Neutrophil (primary cell): ENCODE measurements around the gene TCHHL1.
A peak's percentile ranks its signal among the peaks of the same experiment; 100 is the strongest.

Source experiments
- H3K27ac ChIP-seq: fragments of 200-600 bp; sonication (generic); 2 replicates; pipeline ENCODE4 v1.5.1; 2016; ENCODE audit warnings: mild to moderate bottlenecking, moderate library complexity
- H3K27me3 ChIP-seq: fragments of 200-600 bp; sonication (generic); 2 replicates; pipeline ENCODE4 v1.6.0; 2016; ENCODE audit warnings: mild to moderate bottlenecking
- H3K36me3 ChIP-seq: fragments of 200-600 bp; sonication (generic); 2 replicates; pipeline ENCODE4 v1.5.1; 2017
- H3K4me1 ChIP-seq, 2 experiments: fragments of 200-600 bp in 1 of 2; sonication (generic) in 1 of 2; 1 replicate in 1 of 2; 2 replicates in 1 of 2; pipeline versions ENCODE4 v1.5.1 to v1.6.1; 2013 to 2016; ENCODE audit warnings: low read depth in 1 of 2, low read length in 1 of 2, mild to moderate bottlenecking in 1 of 2, moderate library complexity in 1 of 2; ENCODE audit not compliant: control insufficient read depth in 1 of 2, insufficient read depth in 1 of 2
- H3K4me3 ChIP-seq, 2 experiments: fragments of 200-600 bp in 1 of 2; sonication (generic) in 1 of 2; 1 replicate in 1 of 2; 2 replicates in 1 of 2; pipeline ENCODE4 v1.5.1; 2013 to 2016; ENCODE audit warnings: low read depth in 1 of 2, low read length in 1 of 2, mild to moderate bottlenecking in 1 of 2, moderate library complexity in 1 of 2
- H3K9me3 ChIP-seq: fragments of 200-600 bp; sonication (generic); 2 replicates; pipeline ENCODE4 v1.5.1; 2016
- CTCF ChIP-seq: fragments of 200-600 bp; sonication (generic); IDR thresholded peaks from 2 replicates; pipeline ENCODE4 v1.5.1; 2016; ENCODE audit warnings: antibody characterized with exemption

Gene TCHHL1

GRCh38 chr1:152049291-152050083 is 39.4 kb downstream of the TCHHL1 start:
- Histone ChIP-seq H3K36me3 (no peaks in the 10 kb centered on the region), H3K27ac (peak overlapping the region; percentile 100), H3K4me3 (peak overlapping the region; percentile 56 to 65), H3K4me1 (peaks cover 73 to 75% of the 10 kb centered on the region in 2 experiments), H3K27me3 (peaks cover 18% of the 10 kb centered on the region), H3K9me3 (no peaks in the 10 kb centered on the region)
- no peak for TF ChIP-seq CTCF

GRCh38 chr1:152048416-152049009 is 40.4 kb downstream of the TCHHL1 start:
- H3K4me3 ChIP-seq, result peak overlapping the region; percentile 56 to 65

GRCh38 chr1:152047730-152048415 is 41.0 kb downstream of the TCHHL1 start:
- Histone ChIP-seq H3K36me3 (no peaks in the 10 kb centered on the region), H3K4me3 (peak overlapping the region; percentile 56 to 65), H3K27me3 (peaks cover 2% of the 10 kb centered on the region), H3K4me1 (peaks cover 72 to 75% of the 10 kb centered on the region in 2 experiments), H3K27ac (peak overlapping the region; percentile 100), H3K9me3 (no peaks in the 10 kb centered on the region)
- peak; percentile 77 for TF ChIP-seq CTCF

More at GRCh38 chr1:152048416-152049009, 40.4 kb downstream of the TCHHL1 start:
- peak; percentile 47 for TF ChIP-seq CTCF
- no peaks in the 10 kb centered on the region for H3K9me3 ChIP-seq
- peaks cover 9% of the 10 kb centered on the region for H3K27me3 ChIP-seq
- peak overlapping the region; percentile 100 for H3K27ac ChIP-seq
- peaks cover 73 to 75% of the 10 kb centered on the region in 2 experiments for H3K4me1 ChIP-seq
- H3K36me3 ChIP-seq, result no peaks in the 10 kb centered on the region

- Histone ChIP-seq H3K36me3 (no peaks in the 10 kb centered on the region), H3K27ac (peak overlapping the region; percentile 100), H3K27me3 (no peaks in the 10 kb centered on the region), H3K4me1 (peaks cover 67 to 71% of the 10 kb centered on the region in 2 experiments), H3K9me3 (no peaks in the 10 kb centered on the region), H3K4me3 (peak overlapping the region; percentile 56 to 65)
- TF ChIP-seq CTCF, result no peak
Measured at GRCh38 chr1:152047413-152047729, 41.5 kb downstream of the TCHHL1 start.

- Histone ChIP-seq H3K9me3 (no peaks in the 10 kb centered on the region), H3K27me3 (no peaks in the 10 kb centered on the region), H3K27ac (no peak overlapping the region), H3K36me3 (no peaks in the 10 kb centered on the region), H3K4me1 (peaks cover 62 to 71% of the 10 kb centered on the region in 2 experiments), H3K4me3 (no peak overlapping the region)
- TF ChIP-seq CTCF, result no peak
Measured at GRCh38 chr1:152044386-152044785, 44.5 kb downstream of the TCHHL1 start.
